DOHH2 (cell line): ENCODE data around the gene CCND3.

ENCODE experiments used
- EZH2phosphoT487 ChIP-seq: fragments of 200-600 bp; sonication (generic); IDR thresholded peaks from 2 replicates; pipeline ENCODE4 v1.6.1; 2017; ENCODE audit warnings: borderline replicate concordance, mild to moderate bottlenecking, antibody characterized with exemption, low read length, moderate library complexity, mixed read lengths
- TF ChIP-seq, protein P1 (sequence below): fragments of 200-600 bp; sonication (generic); IDR thresholded peaks from one replicate; pipeline ENCODE4 v1.5.1; 2014; ENCODE audit warnings: antibody characterized with exemption, mild to moderate bottlenecking, low read depth, low read length; ENCODE audit not compliant: poor library complexity, severe bottlenecking

DNA sequence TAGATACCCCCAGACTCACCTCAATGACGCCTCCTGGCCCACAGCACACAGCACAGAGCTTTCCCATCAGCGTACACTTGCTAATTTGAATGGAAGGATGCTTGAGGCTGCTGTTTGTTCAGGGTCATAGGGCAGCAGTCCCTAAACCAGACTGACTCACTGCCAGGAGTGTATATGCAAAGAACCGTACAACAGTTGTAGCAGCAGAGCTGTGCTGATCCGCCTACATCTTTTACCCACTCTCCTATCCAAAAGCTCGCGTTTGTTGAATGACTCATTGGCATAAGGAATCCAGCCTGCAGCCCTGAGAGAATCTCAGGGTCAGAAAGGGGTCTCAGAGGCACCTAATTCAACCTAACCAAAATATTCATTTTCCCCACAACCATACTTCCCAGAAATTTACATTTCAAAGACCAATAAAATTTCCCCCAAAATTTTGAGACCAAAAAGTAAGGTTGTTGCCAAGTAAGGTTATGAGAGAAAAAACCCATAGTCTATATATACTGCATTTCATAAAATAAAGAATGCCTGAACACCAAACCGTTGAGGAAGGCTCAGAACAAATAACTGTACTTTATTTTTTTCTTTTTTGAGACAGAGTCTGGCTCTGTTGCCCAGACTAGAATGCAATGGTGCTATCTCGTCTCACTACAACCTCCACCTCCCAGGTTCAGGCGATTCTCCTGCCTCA lies 35.3 kb upstream of the CCND3 start:
- TF ChIP-seq, protein P1, sequence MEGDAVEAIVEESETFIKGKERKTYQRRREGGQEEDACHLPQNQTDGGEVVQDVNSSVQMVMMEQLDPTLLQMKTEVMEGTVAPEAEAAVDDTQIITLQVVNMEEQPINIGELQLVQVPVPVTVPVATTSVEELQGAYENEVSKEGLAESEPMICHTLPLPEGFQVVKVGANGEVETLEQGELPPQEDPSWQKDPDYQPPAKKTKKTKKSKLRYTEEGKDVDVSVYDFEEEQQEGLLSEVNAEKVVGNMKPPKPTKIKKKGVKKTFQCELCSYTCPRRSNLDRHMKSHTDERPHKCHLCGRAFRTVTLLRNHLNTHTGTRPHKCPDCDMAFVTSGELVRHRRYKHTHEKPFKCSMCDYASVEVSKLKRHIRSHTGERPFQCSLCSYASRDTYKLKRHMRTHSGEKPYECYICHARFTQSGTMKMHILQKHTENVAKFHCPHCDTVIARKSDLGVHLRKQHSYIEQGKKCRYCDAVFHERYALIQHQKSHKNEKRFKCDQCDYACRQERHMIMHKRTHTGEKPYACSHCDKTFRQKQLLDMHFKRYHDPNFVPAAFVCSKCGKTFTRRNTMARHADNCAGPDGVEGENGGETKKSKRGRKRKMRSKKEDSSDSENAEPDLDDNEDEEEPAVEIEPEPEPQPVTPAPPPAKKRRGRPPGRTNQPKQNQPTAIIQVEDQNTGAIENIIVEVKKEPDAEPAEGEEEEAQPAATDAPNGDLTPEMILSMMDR: no peak
- no peak for TF ChIP-seq EZH2phosphoT487
